Keratinocyte (primary cell): Measurements from ENCODE around the gene SNTB2.

ENCODE experiments used
- CTCF ChIP-seq, 3 experiments: IDR thresholded peaks in 1 of 3; conservative IDR thresholded peaks in 1 of 3; optimal IDR thresholded peaks in 1 of 3; 2 replicates in 2 of 3; 3 replicates in 1 of 3; pipeline versions ENCODE3 to v1.5.1; 2011; ENCODE audit warnings: low read length in 3 of 3, mild to moderate bottlenecking in 3 of 3, moderate library complexity in 2 of 3, control low read depth in 1 of 3, inconsistent platforms in 1 of 3; ENCODE audit not compliant: insufficient read depth in 2 of 3; ENCODE audit errors: extremely low read depth in 1 of 3
- EZH2 ChIP-seq: IDR thresholded peaks from one replicate; pipeline ENCODE4 v1.6.1; 2012; ENCODE audit warnings: inconsistent platforms, mild to moderate bottlenecking, low read length, moderate library complexity

GRCh38 chr16:69293401-69293800 lies 106.4 kb downstream of the SNTB2 start:
- no peak for TF ChIP-seq CTCF (optimal IDR thresholded peaks at IDR 0.05 in 1 of 3, IDR thresholded peaks at IDR 0.05 in 1 of 3, conservative IDR thresholded peaks at IDR 0.05 in 1 of 3; ENCODE audit: extremely low read depth in 1 of 3, insufficient read depth in 2 of 3, low read length in 3 of 3)
- TF ChIP-seq EZH2: no peak
